Inferior parietal cortex (tissue), 1 donor: ENCODE data around the gene CEBPZOS.

Source experiments
- DNase-seq: peaks from one replicate; pipeline ENCODE4 v3.0.0-alpha.2; 2016; ENCODE audit errors: extremely low spot score

The CEBPZOS gene

DNA sequence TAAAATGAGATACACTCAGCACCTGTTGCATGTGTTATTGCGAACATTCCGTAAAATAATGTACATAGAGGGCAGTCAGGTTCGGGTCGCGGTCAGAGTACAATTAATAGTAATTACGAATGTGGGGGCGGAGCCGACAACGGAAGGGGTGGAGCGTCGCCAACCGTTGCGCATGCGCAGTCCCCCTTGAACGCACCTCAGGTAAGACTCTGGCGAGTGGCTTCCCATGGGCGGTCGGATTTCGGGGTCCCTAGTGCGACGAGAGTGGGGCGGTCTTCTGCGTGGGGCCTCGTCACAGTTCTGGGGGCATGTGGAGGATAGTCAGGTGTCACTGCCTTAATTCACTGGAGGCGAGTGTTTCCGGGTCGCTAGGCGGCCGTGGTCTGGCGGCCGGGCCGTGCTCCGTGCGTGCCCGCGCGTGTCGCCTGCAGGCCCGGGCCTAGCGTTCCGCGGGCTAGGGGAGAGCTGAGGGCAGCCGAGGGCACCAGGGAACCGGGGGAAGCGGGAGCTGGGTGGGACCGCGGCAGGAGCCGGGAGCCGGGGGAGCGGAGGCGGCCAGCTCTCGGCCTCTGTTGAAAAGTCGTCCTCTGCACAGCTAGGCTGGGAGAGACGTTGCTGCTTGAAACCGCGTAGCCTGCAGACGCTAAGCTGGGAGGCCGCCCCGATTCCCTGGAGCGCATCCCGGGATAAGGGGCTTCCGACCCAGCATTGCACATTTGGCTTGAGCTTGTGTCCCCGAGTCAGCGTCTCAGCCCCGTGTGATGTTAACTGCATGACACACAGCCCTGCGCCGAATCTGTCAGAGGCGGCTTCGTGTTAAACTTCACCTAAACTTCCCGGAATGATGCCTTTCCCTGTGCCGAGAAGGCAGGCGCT is at the start of gene CEBPZOS:
CEBPZOS (plus strand) TSS at position 177 of the 876 bp plus-strand sequence. CDS start 3,209 bp downstream, outside the sequence.
- DNase-seq, result peak; percentile 83

DNA sequence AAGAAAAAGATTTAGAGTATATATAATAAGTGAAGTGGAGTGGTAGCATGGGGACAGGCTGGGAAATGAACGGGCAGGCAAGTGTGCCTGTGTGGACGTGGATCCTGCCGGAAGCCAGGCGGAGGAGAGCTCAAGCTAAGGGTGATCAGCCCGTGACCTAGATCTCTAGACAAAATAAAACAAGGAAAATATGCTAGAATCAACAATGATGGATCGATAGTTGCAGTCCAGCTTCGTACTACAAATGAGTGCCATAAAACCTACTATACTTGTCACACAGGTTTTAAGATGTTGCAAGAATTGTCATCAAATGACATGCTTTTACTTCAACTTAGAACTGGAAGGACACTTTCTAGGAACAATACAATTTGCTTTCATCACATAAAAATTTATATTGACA is 48.0 kb upstream of the CEBPZOS start:
- no peak for DNase-seq

DNA sequence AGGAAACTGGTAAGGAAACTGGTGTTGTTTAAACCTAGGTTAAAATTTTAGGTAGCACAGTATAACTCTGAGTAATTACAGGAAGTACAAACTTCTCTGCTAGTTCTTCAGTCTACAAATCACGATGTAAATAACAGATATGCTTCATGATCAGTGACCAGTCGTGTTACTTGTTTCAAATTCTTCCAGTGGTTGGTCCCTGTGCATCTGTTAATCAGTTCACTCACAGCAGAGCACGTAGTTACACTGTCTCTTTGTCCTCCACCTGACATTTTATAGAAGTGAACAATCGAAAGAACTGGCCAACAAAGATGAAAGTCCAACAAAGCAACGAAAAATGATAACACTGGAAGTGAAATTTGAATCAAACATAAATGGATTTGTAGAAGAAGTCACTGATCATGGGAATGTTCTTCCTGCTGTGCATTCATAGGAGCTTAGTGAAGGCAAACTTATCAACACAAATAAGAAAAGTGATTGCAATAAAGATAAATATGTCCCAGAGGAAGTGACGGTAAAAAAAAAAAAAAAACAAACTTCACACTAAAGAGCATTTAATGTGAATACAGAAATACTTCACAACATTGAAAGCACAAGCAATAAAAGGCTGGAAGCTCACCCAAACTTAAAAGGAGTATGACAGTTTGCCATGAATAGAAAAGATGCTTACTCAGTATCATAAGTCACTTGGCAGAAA is 46.5 kb upstream of the CEBPZOS start:
- DNase-seq, result no peak

DNA sequence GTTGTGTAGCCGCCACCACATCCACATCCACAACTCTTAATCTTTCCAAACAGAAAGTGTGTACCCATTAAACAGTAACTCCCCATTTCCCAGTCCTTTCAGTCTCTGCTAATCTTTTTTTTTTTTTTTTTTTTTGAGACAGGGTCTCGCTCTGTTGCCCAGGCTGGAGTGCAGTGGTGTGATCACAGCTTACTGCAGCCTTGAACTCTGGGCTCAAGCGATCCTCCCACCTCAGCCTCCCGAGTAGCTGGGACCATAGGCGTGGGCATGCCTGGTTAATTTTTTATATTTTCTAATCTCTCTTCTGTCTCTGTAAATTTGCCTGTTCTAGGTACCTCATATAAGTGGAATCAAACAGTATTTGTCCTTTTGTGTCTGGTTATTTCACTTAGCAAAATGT is 43.1 kb upstream of the CEBPZOS start:
- no peak for DNase-seq

DNA sequence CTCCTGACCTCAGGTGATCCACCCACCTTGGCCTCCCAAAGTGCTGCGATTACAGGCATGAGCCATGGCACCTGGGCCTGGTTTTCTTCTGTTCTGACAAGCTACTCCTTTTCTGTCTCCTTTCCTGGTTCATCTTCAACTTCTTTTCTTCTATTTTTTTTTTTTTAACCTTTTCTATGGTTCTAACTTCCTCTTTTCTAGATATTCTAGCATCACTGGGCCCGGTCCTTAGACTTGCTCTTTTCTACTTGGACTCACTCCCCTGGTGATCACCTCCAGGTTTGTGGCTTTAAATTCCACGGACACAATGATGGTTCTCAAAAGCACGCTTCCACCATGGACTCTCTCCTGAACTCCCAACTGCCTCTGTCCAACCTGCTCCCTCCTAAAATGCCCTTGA is 41.5 kb upstream of the CEBPZOS start:
- no peak for DNase-seq

DNA sequence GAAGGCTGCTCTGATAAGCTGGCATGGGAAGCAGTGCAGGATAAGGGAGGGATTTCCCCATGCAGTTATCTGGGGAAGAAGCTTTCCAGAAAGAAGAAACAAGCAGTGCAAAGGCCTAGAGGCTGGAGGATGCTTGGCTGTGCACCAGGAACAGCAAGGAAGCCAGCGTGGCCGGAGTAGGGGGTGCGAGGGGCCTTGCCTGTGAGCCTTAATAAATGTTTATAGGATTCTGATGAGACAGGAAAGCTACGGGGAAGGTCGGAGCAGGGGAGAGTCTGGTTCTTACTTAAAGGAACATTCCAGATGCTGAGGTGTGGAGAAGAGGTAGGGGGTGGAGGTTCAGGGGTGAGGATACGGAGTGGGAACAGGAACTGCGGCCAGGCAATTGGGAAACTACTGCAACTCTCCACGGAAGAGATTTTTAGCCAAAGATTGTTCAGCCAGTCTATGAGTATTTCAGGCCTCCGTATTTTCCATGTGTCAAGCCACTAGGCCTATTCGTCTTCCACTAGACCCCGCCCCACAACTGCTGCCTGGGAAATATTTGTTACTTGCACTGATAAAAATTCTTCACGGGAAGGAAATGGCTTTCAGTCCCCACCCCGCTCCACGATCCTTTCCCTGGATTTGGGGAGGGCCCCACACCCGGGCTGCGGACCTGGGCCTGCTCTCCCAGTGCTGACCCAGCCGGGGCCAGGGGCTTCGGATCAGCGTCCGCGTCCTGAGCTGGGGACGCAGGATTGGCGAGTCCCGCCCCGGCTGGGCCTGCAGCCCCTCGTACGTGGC is 40.0 kb upstream of the CEBPZOS start:
- peak; percentile 27 for DNase-seq

DNA sequence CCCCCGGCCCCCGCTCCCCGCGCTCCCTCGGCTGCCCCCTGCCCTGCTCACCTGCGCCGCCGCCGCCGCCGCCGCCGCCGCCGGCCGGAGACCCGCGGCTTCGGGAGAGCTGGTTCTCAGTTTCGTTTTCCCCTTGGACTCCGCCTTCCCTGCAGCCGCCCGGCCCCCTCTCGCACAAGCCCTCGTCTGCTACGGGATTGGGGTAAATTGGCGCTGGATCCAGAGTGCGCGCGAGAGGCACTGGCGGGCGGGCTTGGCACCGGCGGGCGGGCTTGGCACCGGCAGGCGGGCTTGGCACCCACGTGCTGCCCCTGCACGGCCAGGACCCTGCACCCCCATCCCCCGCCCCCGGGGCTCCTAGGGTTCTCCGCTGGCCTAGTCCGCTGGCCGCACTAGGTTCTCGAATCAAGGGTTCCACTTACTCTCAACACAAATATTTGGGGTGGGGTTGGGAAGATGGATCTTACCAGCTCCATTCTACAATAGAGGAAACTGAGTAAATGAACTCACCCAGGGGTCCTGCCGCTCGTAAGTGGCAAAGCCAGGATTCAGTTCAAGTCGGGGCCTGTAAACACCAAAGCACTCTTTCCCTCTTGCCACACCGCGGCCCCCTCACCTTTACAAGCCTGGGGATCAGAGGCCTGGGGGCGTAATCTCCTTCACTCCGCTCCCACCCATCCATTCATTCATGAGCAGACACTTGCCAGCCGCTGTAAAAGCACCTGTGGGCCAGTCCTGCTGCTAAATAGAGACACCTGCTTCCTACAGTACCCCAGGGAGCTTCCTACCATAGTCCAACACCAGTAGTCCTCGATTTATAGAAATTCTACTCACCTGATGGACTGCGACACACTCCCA is 39.2 kb upstream of the CEBPZOS start, which contains the start of gene EIF2AK2:
EIF2AK2 (minus strand) TSS at position 124 of the 858 bp plus-strand sequence. CDS start 9,174 bp downstream, outside the sequence.
- DNase-seq, result peak; percentile 58

DNA sequence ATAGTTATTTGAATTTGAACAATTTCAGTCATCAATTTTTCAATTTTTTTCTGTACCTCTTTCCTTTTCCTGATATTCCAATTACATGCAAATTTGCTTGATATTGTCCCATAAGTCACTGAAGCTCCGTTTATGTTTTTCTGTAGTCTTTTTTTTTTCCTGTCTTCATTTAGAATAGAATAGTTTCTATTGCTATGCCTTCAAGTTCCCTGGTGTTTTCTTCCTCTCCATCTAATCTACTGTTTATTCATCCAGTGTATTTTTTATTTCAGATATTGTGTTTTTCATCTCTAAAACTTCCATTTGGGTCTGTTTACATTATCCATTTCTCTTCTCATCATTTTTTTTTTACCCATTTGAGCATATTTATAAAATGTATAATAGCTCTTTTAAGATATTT is 31.5 kb upstream of the CEBPZOS start:
- DNase-seq, result no peak

DNA sequence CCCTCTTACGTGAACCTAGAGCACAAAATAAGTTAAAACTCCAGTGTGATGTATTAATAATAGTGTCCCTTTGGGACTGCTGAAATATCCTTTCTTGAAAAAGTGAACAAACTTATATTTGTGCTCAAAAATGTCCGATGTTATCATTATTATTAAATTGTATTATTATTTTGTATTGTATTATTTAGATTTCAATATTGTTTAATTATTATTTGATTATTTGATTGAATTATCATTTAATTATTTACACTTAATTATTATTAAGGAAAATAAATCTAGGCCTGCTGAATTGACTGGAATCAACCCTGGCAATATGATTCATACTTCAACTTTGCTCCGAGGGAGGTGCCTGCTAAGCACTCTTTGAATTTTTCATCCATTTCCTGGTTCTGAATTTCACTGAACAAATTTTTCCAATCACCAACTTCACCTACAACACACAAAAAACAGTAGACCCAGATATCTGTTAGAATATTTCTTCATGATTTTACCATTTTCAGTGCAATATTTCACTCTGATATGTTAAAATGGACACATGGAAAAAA is 28.6 kb upstream of the CEBPZOS start:
- no peak for DNase-seq

DNA sequence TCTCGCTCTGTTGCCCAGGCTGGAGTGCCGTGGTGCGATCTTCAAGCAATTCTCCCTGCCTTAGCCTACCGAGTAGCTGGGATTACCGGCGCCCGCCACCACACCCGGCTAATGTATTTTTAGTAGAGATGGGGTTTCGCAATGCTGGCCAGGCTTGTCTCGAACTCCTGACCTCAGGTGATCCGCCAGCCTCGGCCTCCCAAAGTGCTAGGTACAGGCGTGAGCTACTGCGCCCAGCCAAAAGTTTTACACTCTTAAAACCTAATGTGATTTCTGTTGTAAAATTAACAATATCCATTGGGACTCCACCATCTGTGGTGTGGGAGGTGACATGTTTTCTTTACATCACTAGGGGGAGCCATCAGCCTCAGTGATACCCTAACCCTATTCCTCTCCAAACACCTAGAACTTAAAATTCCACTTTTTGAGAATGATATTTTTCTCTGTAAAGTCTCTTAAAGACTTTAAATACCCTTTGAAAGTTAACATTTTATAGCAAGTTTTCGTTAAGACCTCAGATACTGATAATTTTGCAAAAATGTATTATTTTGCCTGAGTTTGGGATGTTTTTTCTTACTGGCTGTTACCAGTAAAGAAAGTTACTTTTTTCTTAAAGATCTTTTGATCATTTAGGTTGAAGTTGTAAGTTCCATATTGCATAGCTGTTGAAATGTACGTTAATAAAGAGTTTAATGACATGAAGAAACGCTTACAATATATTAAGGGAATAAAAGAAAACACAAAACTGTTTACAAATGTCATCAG is 27.9 kb upstream of the CEBPZOS start:
- peak; percentile 27 for DNase-seq

DNA sequence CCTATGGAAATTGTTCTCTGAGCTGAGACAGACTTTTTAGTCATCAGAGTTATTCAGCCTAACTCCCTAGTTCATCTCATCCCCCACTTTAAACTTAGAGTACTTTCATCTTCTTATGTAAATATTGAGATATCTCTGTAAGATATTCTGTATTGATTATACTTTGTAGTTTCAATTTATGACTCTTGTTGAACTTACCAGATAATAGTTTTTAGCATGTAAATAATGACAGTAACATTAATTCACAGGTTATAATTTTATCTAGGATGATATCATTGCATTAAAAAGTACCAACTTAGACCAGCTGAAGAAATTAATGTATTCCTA is 24.7 kb upstream of the CEBPZOS start:
- DNase-seq, result no peak

DNA sequence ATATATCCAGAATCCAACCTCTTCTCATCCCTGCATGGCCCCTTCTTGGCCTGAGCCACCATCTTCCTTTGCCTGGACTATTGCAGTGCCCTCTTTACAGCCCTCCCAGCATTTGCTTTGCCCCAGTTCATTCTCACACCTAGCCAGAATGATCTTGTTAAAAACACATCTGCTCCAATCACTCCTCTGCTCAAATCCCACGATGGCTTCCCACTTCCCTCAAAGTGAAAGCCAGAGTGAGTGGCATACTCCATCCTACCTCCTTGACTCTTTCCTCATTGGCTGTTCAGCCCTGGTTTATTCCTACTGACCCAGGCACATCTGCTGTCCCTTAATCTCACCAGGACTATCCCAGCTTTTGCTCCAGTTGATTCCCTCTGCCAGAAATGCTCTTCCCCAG is 22.6 kb upstream of the CEBPZOS start:
- DNase-seq, result no peak

DNA sequence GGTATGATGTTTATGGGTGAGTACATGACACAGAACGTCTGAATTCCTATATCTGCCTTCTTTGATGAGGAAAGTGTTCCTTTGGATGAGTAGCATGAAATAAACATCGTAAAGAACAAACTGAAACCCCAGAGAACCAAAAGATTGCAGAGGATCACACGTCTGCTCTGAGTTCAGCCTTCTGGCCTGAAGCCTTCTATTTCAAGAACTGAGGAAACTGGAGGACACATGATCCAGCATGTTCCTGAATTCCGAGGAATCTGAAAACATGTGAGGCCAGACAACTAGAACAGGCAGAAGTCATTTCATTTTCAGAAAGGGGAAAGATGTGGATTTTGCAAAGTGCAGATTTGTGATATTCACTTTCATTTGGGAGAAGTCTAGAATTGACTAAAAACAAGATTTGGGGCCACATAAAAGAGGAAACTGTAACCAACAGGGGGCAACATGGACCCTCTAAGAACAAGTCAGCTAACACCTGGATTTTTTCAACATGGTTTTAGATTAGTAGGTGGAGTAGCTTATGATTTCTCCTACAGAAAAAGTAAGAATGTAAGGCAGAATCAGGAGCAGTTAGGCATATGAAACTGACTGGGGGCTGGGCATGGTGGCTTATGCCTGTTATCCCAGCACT is 16.2 kb upstream of the CEBPZOS start:
- DNase-seq, result no peak

DNA sequence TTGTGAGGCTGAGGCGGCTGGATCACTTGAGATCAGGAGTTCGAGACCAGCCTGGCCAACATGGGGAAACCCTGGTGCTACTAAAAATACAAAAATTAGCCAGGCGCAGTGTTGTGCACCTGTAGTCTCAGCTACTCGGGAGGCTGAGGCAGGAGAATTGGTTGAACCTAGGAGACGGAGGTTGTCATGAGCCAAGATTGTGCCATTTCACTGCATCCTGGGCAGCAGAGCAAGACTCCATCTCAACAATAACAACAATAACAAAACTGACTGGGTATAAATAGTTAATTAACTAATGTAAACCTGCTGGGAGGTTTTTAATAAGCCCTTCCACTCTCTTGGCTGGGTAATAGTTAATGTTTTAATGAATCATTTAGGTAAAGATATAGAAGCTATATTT is 15.7 kb upstream of the CEBPZOS start:
- DNase-seq, result no peak

DNA sequence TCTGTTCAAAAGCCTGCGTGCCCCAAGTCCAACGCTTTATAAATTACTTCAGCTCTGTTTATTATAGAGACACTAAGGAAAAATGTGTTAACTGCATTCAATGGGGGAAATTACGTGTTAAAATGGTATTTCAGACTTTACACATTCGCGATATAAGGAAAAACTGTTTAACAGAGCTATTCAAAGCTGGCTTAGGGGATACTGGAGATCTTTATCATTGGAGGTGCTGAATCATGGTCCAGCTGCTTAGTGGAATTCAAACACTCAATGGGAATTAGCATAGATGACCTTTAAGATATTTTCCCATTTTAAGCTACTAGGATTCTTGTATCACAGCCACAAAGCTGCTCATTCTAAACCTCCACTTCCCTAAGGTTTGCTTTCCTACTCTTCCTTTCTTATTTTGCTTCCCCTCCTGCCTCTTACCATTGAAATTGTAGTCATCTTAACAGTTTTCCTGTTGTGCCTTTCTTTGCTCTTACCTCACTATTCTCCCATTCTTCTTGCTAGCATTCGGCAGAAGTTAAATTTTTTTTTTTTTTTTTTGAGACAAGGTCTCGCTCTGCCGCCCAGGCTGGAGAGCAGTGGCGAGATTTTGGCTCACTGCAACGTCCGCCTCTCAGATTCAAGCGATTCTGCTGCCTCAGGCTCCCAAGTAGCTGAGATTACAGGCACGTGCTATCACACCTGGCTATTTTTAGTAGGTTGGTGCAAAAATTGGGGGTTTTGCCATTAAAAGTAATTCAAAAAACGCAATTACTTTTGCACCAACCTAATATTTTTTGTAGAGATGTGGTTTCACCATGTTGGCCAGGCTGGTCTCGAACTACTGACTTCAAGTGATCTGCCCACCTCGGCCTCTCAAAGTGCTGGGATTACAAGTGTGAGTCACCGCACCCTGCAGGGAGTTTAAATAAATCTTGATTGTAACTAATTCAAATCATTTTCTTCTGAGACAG is 14.3 kb upstream of the CEBPZOS start:
- no peak for DNase-seq

DNA sequence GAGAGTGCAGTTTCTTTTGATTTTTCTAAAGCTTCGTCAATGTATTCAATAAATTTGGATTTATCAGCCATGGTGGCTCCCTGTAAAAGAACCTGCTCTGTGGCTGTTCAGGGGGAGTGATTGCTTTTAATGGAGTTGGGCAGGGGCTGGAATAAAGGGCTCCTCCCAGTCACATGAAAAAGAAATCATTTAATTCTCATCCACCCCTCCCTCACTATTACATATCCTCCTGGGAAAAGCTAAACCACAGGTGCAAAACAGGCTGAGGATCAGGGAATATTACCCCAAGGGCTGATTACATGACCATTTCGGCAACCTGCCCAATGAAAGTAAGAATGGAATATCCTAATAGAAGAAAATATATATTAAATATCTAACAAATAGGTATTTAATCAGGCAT is 7.7 kb upstream of the CEBPZOS start, which contains the start of gene SULT6B1:
SULT6B1 (minus strand) TSS at position 101 of the 400 bp plus-strand sequence; CDS start at position 71, 30 bp downstream.
- DNase-seq, result no peak

DNA sequence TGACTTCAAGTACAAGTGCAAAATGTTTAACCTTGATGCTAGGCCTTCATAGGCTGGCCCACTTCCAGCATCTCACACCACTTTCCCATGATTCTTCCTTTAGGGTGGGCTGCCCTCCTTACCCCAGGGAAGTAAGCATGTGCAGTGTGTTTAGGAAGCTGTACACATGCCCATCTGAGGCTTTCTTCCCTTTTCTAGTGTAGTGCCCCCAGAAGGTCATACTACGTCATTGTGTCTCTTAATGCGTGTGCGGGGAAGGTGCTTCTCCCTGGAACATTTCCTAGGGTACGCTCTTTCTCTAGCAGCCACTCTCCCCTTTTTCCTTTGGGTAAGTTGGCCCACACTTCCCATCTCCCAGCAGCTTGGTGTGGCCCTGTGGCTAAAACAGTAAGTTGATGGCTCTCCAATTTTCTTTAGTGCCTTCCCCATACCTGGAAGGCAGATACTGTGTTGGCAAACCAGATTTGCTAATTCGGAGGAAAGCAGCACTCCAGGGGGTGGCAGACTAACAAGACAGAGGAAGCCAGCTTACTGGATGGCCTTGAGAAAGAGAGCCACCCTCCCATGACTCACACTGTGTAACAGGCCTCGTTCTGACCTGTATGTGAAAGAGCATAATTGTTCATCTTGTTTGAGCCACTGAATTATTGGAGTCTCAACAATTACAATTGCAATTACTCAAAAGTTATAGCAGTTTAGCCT is 6.7 kb upstream of the CEBPZOS start:
- no peak for DNase-seq

DNA sequence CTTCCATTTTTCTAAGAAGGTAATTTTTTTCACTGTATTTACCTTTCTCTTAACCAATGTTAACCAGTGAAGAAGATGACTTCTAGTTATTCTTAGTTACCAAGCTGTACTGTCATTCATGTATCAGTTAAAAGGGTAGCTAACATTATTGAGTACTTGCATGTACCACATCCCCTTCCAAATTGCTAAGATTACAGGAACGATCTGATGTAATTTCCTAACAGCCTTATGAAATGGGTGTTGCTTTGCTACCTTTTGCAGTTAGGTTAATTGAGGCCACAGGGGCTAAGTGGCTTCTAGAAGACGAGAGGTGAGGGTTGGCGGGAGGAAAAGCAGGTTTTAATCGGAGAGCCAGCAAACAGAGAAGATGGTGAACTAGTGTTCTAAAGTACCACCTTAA is 6.0 kb upstream of the CEBPZOS start:
- no peak for DNase-seq
